HCT116 (cell line): ENCODE data around the gene CDH4. TPM values are rescaled to one million over a fixed set of nuclear protein-coding genes. Genes with fewer than 3 reads are reported as not detected.

Source experiments
- ATAC-seq: fragments of 200-7000 bp; cut with Tn5 transposase; 2 replicates; pipeline ENCODE4 v1.9.1; 2020; ENCODE audit warnings: mild to moderate bottlenecking, moderate library complexity
- BruUV-seq: library from RNA; stranded (reverse); fragments of 400-500 nt; replicated peaks from 2 replicates; lab custom pipeline; 2021; lab: Mats Ljungman, UMichigan
- CTCF ChIA-PET: fragments of 300-600 bp; sonication (Branson Sonifier 250); formaldehyde crosslinking; loops from one replicate; lab custom pipeline; 2021; ENCODE audit warnings: antibody characterized with exemption; lab: Charles Lee
- POLR2A ChIA-PET: fragments of 300-600, 350-600 bp; sonication (Branson Sonifier 250); formaldehyde crosslinking; loops from one replicate; lab custom pipeline; 2021; ENCODE audit warnings: antibody characterized with exemption; lab: Charles Lee
- RAD21 ChIA-PET, 2 experiments: fragments of 300-600 bp; sonication (Branson Sonifier 250); formaldehyde crosslinking; loops; one replicate each; lab custom pipeline; 2023; ENCODE audit warnings: low total read pairs in 2 of 2; ENCODE audit not compliant: uncharacterized antibody in 2 of 2, unreplicated experiment in 2 of 2, low non-redundant PET in 1 of 2; lab: Charles Lee
- DNase-seq: peaks from one replicate; pipeline ENCODE4 v3.0.0-alpha.2; 2010; ENCODE audit warnings: low read depth, low spot score
- H2AFZ ChIP-seq: fragments of 200-600 bp; shearing (Covaris generic), sonication (generic); 2 replicates; pipeline ENCODE4 v1.6.1; 2017; ENCODE audit warnings: low read depth, mixed run types, mixed read lengths, antibody characterized with exemption, low read length; ENCODE audit not compliant: poor library complexity, severe bottlenecking
- H3K27ac ChIP-seq: 2 replicates; pipeline ENCODE4 v1.5.1; 2012; ENCODE audit warnings: low read depth, low read length
- H3K27me3 ChIP-seq: fragments of 200-600 bp; sonication (generic); 2 replicates; pipeline ENCODE4 v1.6.1; 2016; ENCODE audit warnings: mixed run types, low read length, mixed read lengths; ENCODE audit not compliant: insufficient read depth
- H3K36me3 ChIP-seq, 2 experiments: fragments of 200-500 bp in 1 of 2; fragments of 200-600 bp in 1 of 2; sonication (Bioruptor generic) in 1 of 2; sonication (generic) in 1 of 2; 2 replicates each; pipeline versions ENCODE4 v1.5.1 to v1.6.1; 2014 to 2016; ENCODE audit warnings: low read length in 2 of 2, inconsistent platforms in 1 of 2, mixed read lengths in 1 of 2, mixed run types in 1 of 2; ENCODE audit not compliant: insufficient read depth in 2 of 2, control insufficient read depth in 1 of 2
- H3K4me1 ChIP-seq, 2 experiments: fragments of 200-600 bp in 1 of 2; sonication (generic) in 1 of 2; 2 replicates each; pipeline versions ENCODE4 v1.5.1 to v1.6.1; 2012 to 2017; ENCODE audit warnings: low read length in 2 of 2, inconsistent platforms in 1 of 2, mild to moderate bottlenecking in 1 of 2, mixed read lengths in 1 of 2, mixed run types in 1 of 2, moderate library complexity in 1 of 2; ENCODE audit not compliant: insufficient read depth in 2 of 2, control insufficient read depth in 1 of 2
- H3K4me2 ChIP-seq: fragments of 200-600 bp; sonication (generic); 2 replicates; pipeline ENCODE4 v1.6.1; 2017; ENCODE audit warnings: mixed run types, low read length, mixed read lengths
- H3K4me3 ChIP-seq, 2 experiments: fragments of 200-600 bp in 1 of 2; sonication (generic) in 1 of 2; replicated peaks in 1 of 2; 2 replicates each; pipeline ENCODE4 v1.5.1; 2011 to 2016; ENCODE audit warnings: low read length in 2 of 2, control low read depth in 1 of 2, low read depth in 1 of 2, mild to moderate bottlenecking in 1 of 2, mixed read lengths in 1 of 2, mixed run types in 1 of 2
- H3K79me2 ChIP-seq: fragments of 200-600 bp; sonication (generic); 2 replicates; pipeline ENCODE4 v1.6.1; 2017; ENCODE audit warnings: mild to moderate bottlenecking, mixed run types, low read length, moderate library complexity, mixed read lengths; ENCODE audit not compliant: insufficient read depth
- H3K9ac ChIP-seq: fragments of 200-600 bp; sonication (generic); 2 replicates; pipeline ENCODE4 v1.6.1; 2016; ENCODE audit warnings: low read length, mixed read lengths
- H3K9me2 ChIP-seq: fragments of 200-600 bp; sonication (generic), shearing (Covaris generic); 2 replicates; pipeline ENCODE4 v1.6.1; 2017; ENCODE audit warnings: mixed run types, mild to moderate bottlenecking, moderate library complexity; ENCODE audit not compliant: insufficient read depth
- H3K9me3 ChIP-seq, 2 experiments: fragments of 200-500 bp in 1 of 2; fragments of 200-600 bp in 1 of 2; sonication (Bioruptor generic) in 1 of 2; sonication (generic) in 1 of 2; 2 replicates each; pipeline ENCODE4 v1.6.1; 2014 to 2017; ENCODE audit warnings: low read length in 2 of 2, mixed read lengths in 2 of 2, inconsistent platforms in 1 of 2, low read depth in 1 of 2, mild to moderate bottlenecking in 1 of 2, mixed run types in 1 of 2, moderate library complexity in 1 of 2; ENCODE audit not compliant: control insufficient read depth in 1 of 2, insufficient read depth in 1 of 2
- H4K20me1 ChIP-seq: fragments of 200-600 bp; sonication (generic), shearing (Covaris generic); 2 replicates; pipeline ENCODE4 v1.6.1; 2017; ENCODE audit warnings: mixed run types, mild to moderate bottlenecking, moderate library complexity; ENCODE audit not compliant: insufficient read depth
- CEBPB ChIP-seq: IDR thresholded peaks from 2 replicates; pipeline ENCODE4 v1.6.1; 2012; ENCODE audit warnings: low read depth
- EGR1 ChIP-seq: IDR thresholded peaks from 2 replicates; pipeline ENCODE4 v1.6.1; 2012; ENCODE audit warnings: low read depth
- ELF1 ChIP-seq: IDR thresholded peaks from 2 replicates; pipeline ENCODE4 v1.6.1; 2012; ENCODE audit warnings: low read depth, borderline replicate concordance
- EZH2 ChIP-seq: fragments of 200-600 bp; sonication (generic); IDR thresholded peaks from 2 replicates; pipeline ENCODE4 v1.6.1; 2017; ENCODE audit warnings: antibody characterized with exemption, mixed run types
- FOSL1 ChIP-seq: IDR thresholded peaks from 2 replicates; pipeline ENCODE4 v1.6.1; 2012; ENCODE audit warnings: low read depth
- JUND ChIP-seq: IDR thresholded peaks from 2 replicates; pipeline ENCODE4 v1.6.1; 2012
- POLR2A ChIP-seq: IDR thresholded peaks from 2 replicates; pipeline ENCODE4 v1.7.0; 2011; ENCODE audit warnings: borderline replicate concordance; ENCODE audit not compliant: insufficient read depth, insufficient read length; ENCODE audit errors: extremely low read depth
- POLR2AphosphoS5 ChIP-seq: IDR thresholded peaks from 2 replicates; pipeline ENCODE4 v1.6.1; 2011; ENCODE audit warnings: mild to moderate bottlenecking, low read depth, low read length, moderate library complexity
- RAD21 ChIP-seq: IDR thresholded peaks from 2 replicates; pipeline ENCODE4 v1.6.1; 2012; ENCODE audit warnings: low read depth, mild to moderate bottlenecking
- SIN3A ChIP-seq: IDR thresholded peaks from 2 replicates; pipeline ENCODE4 v1.6.1; 2012; ENCODE audit warnings: low read depth
- SP1 ChIP-seq: IDR thresholded peaks from 2 replicates; pipeline ENCODE4 v1.6.1; 2012; ENCODE audit warnings: low read depth
- SRF ChIP-seq: IDR thresholded peaks from 2 replicates; pipeline ENCODE4 v1.6.1; 2012; ENCODE audit warnings: low read depth
- ZNF274 ChIP-seq: fragments of 200-500 bp; sonication (Bioruptor generic); IDR thresholded peaks from 2 replicates; pipeline ENCODE4 v1.6.1; 2014; ENCODE audit warnings: mild to moderate bottlenecking, low read depth, low read length, inconsistent platforms
- intact Hi-C: fragments of 100-400 bp; cut with micrococcal nuclease; formaldehyde crosslinking; loops from 2 replicates; pipeline ENCODE4 v1.10.0; 2022
- total RNA-seq: library from RNA; stranded (reverse); gene quantifications from one replicate; pipeline ENCODE4 v1.2.1, GENCODE V29; 2021; ENCODE audit not compliant: unreplicated experiment
- TF ChIP-seq, protein P1 (sequence below): IDR thresholded peaks from 2 replicates; pipeline ENCODE4 v1.6.1; 2012
- TF ChIP-seq, protein P2 (sequence below): IDR thresholded peaks from 2 replicates; pipeline ENCODE4 v1.6.1; 2011; ENCODE audit warnings: mild to moderate bottlenecking, low read length, moderate library complexity; ENCODE audit not compliant: insufficient replicate concordance; ENCODE audit errors: extremely low read depth
- TF ChIP-seq, protein P3 (sequence below), 3 experiments: fragments of 200-600 bp in 1 of 3; sonication (generic) in 1 of 3; IDR thresholded peaks in 2 of 3; conservative IDR thresholded peaks in 1 of 3; 2 replicates each; pipeline ENCODE4 v1.5.1; 2012 to 2017; ENCODE audit warnings: low read depth in 2 of 3, low read length in 2 of 3, antibody characterized with exemption in 1 of 3, borderline replicate concordance in 1 of 3, control low read depth in 1 of 3, mild to moderate bottlenecking in 1 of 3, mixed read lengths in 1 of 3, mixed run types in 1 of 3, moderate library complexity in 1 of 3; ENCODE audit not compliant: insufficient read depth in 1 of 3

CDH4 gene
- total RNA-seq, 1 experiment from 2014 or later = not detected

DNA sequence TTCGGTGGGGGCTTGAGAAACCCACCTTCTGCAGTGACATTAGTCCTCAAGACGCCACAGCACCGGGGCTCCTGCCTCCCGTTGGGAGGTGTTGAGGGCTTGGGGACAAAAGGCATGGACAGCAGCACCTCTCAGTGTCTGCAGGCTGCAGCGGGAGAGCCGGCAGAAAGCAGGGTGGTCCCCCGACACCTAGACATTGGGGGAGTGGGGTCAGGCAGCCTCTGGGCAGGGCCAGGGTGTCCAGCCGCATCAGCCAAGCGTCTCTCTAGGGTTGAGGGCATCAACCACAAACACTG, 549.0 kb downstream of the CDH4 start:
- Histone ChIP-seq H3K27me3 (peaks cover 24% of the 10 kb centered on the region), H3K79me2 (no peaks in the 10 kb centered on the region)
- no TSS peak for BruUV-seq

More for the DNA sequence above, 549.0 kb downstream of the CDH4 start:
- intact Hi-C loops = no loop called here
- no peaks in the 10 kb centered on the region for H3K4me1 ChIP-seq
- no peak overlapping the region for H3K4me3 ChIP-seq
- no peaks in the 10 kb centered on the region for H3K36me3 ChIP-seq
- POLR2A ChIA-PET = no interaction called here
- H3K4me2 ChIP-seq = no peak overlapping the region
- H2AFZ ChIP-seq = no peak overlapping the region
- ATAC-seq (no peak), DNase-seq (no peak)
- H3K27ac ChIP-seq = no peak overlapping the region
- H3K9ac ChIP-seq = no peak overlapping the region
- H3K9me3 ChIP-seq = no peaks in the 10 kb centered on the region
- no peaks in the 10 kb centered on the region for H4K20me1 ChIP-seq
- TF ChIP-seq EGR1 (no peak), ELF1 (no peak), POLR2A (no peak), RAD21 (no peak), EZH2 (no peak), SP1 (no peak), POLR2AphosphoS5 (no peak), ZNF274 (no peak), SIN3A (no peak), SRF (no peak), JUND (no peak), CEBPB (no peak), FOSL1 (no peak)
- TF ChIP-seq, protein P1, sequence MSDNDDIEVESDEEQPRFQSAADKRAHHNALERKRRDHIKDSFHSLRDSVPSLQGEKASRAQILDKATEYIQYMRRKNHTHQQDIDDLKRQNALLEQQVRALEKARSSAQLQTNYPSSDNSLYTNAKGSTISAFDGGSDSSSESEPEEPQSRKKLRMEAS = no peak
- TF ChIP-seq, protein P2, sequence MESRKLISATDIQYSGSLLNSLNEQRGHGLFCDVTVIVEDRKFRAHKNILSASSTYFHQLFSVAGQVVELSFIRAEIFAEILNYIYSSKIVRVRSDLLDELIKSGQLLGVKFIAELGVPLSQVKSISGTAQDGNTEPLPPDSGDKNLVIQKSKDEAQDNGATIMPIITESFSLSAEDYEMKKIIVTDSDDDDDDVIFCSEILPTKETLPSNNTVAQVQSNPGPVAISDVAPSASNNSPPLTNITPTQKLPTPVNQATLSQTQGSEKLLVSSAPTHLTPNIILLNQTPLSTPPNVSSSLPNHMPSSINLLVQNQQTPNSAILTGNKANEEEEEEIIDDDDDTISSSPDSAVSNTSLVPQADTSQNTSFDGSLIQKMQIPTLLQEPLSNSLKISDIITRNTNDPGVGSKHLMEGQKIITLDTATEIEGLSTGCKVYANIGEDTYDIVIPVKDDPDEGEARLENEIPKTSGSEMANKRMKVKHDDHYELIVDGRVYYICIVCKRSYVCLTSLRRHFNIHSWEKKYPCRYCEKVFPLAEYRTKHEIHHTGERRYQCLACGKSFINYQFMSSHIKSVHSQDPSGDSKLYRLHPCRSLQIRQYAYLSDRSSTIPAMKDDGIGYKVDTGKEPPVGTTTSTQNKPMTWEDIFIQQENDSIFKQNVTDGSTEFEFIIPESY = no peak
- TF ChIP-seq, protein P3, sequence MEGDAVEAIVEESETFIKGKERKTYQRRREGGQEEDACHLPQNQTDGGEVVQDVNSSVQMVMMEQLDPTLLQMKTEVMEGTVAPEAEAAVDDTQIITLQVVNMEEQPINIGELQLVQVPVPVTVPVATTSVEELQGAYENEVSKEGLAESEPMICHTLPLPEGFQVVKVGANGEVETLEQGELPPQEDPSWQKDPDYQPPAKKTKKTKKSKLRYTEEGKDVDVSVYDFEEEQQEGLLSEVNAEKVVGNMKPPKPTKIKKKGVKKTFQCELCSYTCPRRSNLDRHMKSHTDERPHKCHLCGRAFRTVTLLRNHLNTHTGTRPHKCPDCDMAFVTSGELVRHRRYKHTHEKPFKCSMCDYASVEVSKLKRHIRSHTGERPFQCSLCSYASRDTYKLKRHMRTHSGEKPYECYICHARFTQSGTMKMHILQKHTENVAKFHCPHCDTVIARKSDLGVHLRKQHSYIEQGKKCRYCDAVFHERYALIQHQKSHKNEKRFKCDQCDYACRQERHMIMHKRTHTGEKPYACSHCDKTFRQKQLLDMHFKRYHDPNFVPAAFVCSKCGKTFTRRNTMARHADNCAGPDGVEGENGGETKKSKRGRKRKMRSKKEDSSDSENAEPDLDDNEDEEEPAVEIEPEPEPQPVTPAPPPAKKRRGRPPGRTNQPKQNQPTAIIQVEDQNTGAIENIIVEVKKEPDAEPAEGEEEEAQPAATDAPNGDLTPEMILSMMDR (IDR thresholded peaks at IDR 0.05 in 2 of 3, conservative IDR thresholded peaks at IDR 0.05 in 1 of 3; ENCODE audit: borderline replicate concordance in 1 of 3, insufficient read depth in 1 of 3, low read depth in 2 of 3, low read length in 2 of 3) = no peak
- TF ChIP-seq, all 23 proteins: peak for 0
- CTCF ChIA-PET = no interaction called here
- RAD21 ChIA-PET = no interaction called here
- no peaks in the 10 kb centered on the region for H3K9me2 ChIP-seq
